Progenitor cell of endocrine pancreas (in vitro differentiated cells): ENCODE results near the gene C16orf74. TPM values are rescaled to one million over a fixed set of nuclear protein-coding genes. Genes with fewer than 3 reads are reported as not detected.
A peak's percentile ranks its signal among the peaks of the same experiment; 100 is the strongest.

Source experiments
- DNase-seq: peaks from one replicate; pipeline ENCODE4 v3.0.0; 2021; ENCODE audit warnings: low spot score; ENCODE audit not compliant: unreplicated experiment
- H3K27ac Mint-ChIP-seq: 2 replicates; pipeline ENCODE4 v1.8.0; 2021; ENCODE audit warnings: mild to moderate bottlenecking, moderate library complexity, mixed read lengths
- H3K27me3 Mint-ChIP-seq: 2 replicates; pipeline ENCODE4 v1.8.0; 2021; ENCODE audit warnings: mixed read lengths
- H3K36me3 Mint-ChIP-seq: 2 replicates; pipeline ENCODE4 v1.8.0; 2022; ENCODE audit warnings: mixed read lengths; ENCODE audit not compliant: insufficient read depth
- H3K4me1 Mint-ChIP-seq: 2 replicates; pipeline ENCODE4 v1.8.0; 2021; ENCODE audit warnings: low read depth, mixed read lengths
- H3K4me3 Mint-ChIP-seq: 2 replicates; pipeline ENCODE4 v1.8.0; 2021; ENCODE audit warnings: low read depth, mild to moderate bottlenecking, moderate library complexity, mixed read lengths
- H3K9me3 Mint-ChIP-seq: 2 replicates; pipeline ENCODE4 v1.8.0; 2021; ENCODE audit warnings: low read depth, mixed read lengths
- CTCF ChIP-seq: fragments of 200-600 bp; sonication (generic); IDR thresholded peaks from one replicate; pipeline ENCODE4 v1.5.0; 2021; ENCODE audit warnings: antibody characterized with exemption, mild to moderate bottlenecking; ENCODE audit not compliant: unreplicated experiment
- total RNA-seq: library from RNA; stranded (reverse); gene quantifications from 2 replicates; pipeline ENCODE4 v1.2.1, GENCODE V29; 2021

The C16orf74 gene
- total RNA-seq, 1 donor from 2014 or later: 0.65 TPM

- Mint-ChIP-seq H3K4me1 (peaks cover 6% of the 10 kb centered on the region), H3K36me3 (no peaks in the 10 kb centered on the region), H3K27me3 (peaks cover 61% of the 10 kb centered on the region), H3K4me3 (no peak overlapping the region), H3K27ac (no peak overlapping the region), H3K9me3 (no peaks in the 10 kb centered on the region)
- DNase-seq: no peak
- no peak for TF ChIP-seq CTCF
These were observed 1.0 kb upstream of the C16orf74 start for GRCh38 chr16:85751698-85752501.

- H3K36me3 Mint-ChIP-seq: no peaks in the 10 kb centered on the region
- H3K4me3 Mint-ChIP-seq: peak overlapping the region; percentile 75
- DNase-seq: no peak
- H3K27me3 Mint-ChIP-seq: peaks cover 63% of the 10 kb centered on the region
- H3K27ac Mint-ChIP-seq: no peak overlapping the region
- TF ChIP-seq CTCF: no peak
- peaks cover 6% of the 10 kb centered on the region for H3K4me1 Mint-ChIP-seq
- no peaks in the 10 kb centered on the region for H3K9me3 Mint-ChIP-seq
These were observed 610 bp downstream of the C16orf74 start for GRCh38 chr16:85750146-85750826.

- peaks cover 66% of the 10 kb centered on the region for H3K27me3 Mint-ChIP-seq
- peaks cover 6% of the 10 kb centered on the region for H3K4me1 Mint-ChIP-seq
- TF ChIP-seq CTCF: no peak
- H3K9me3 Mint-ChIP-seq: no peaks in the 10 kb centered on the region
- no peaks in the 10 kb centered on the region for H3K36me3 Mint-ChIP-seq
- no peak for DNase-seq
- H3K4me3 Mint-ChIP-seq: peak overlapping the region; percentile 75
- H3K27ac Mint-ChIP-seq: no peak overlapping the region
These were observed 1.1 kb downstream of the C16orf74 start for GRCh38 chr16:85749771-85750145.

- Mint-ChIP-seq H3K27me3 (peaks cover 47% of the 10 kb centered on the region), H3K4me3 (no peak overlapping the region), H3K27ac (no peak overlapping the region), H3K4me1 (peaks cover 3% of the 10 kb centered on the region), H3K36me3 (no peaks in the 10 kb centered on the region), H3K9me3 (no peaks in the 10 kb centered on the region)
- TF ChIP-seq CTCF: no peak
- no peak for DNase-seq
These were observed 4.3 kb downstream of the C16orf74 start for GRCh38 chr16:85746460-85747215.
